HS-27A (cell line): ENCODE results near the gene FIGLA.
"Not testable (repeated sequence)": the region's sequence is repeated elsewhere in the genome, so short reads cannot be mapped to it uniquely, and the experiment has no call there.

Source experiments
- DNase-seq: peaks from one replicate; pipeline ENCODE4 v3.0.0-alpha.2; 2012; ENCODE audit warnings: low read depth, missing footprints

Gene FIGLA

GRCh38 chr2:70808983-70809958, 18.8 kb upstream of the FIGLA start:
- no peak for DNase-seq

- no peak for DNase-seq
Measured at GRCh38 chr2:70807828-70808118, 17.3 kb upstream of the FIGLA start.

- DNase-seq, result no peak
Measured at GRCh38 chr2:70807102-70807827, 16.8 kb upstream of the FIGLA start.

GRCh38 chr2:70806620-70807019, 16.2 kb upstream of the FIGLA start:
- DNase-seq, result no peak

- no peak for DNase-seq
Measured at GRCh38 chr2:70806013-70806412, 15.6 kb upstream of the FIGLA start.

- DNase-seq, result no peak
Measured at GRCh38 chr2:70801607-70802263, 11.3 kb upstream of the FIGLA start.

- DNase-seq, result no peak
Measured at GRCh38 chr2:70799706-70800105, 9.3 kb upstream of the FIGLA start.

GRCh38 chr2:70797996-70798395, 7.6 kb upstream of the FIGLA start:
- DNase-seq, result not testable (repeated sequence)

- no peak for DNase-seq
Measured at GRCh38 chr2:70797506-70797905, 7.1 kb upstream of the FIGLA start.

- no peak for DNase-seq
Measured at GRCh38 chr2:70796262-70796661, 5.8 kb upstream of the FIGLA start.

- no peak for DNase-seq
Measured at GRCh38 chr2:70795164-70795995, 4.9 kb upstream of the FIGLA start.

- no peak for DNase-seq
Measured at GRCh38 chr2:70793450-70793849, 3.0 kb upstream of the FIGLA start.

GRCh38 chr2:70789304-70790135, 923 bp downstream of the FIGLA start:
- DNase-seq, result no peak

- no peak for DNase-seq
Measured at GRCh38 chr2:70785137-70785911, 5.1 kb downstream of the FIGLA start.

- no peak for DNase-seq
Measured at GRCh38 chr2:70784320-70784719, 6.1 kb downstream of the FIGLA start.

- DNase-seq, result no peak
Measured at GRCh38 chr2:70779911-70780545, 10.4 kb downstream of the FIGLA start.

GRCh38 chr2:70779491-70779890, 11.0 kb downstream of the FIGLA start:
- DNase-seq, result no peak

- no peak for DNase-seq
Measured at GRCh38 chr2:70778676-70779075, 11.8 kb downstream of the FIGLA start.

GRCh38 chr2:70777450-70777849, 13.0 kb downstream of the FIGLA start:
- DNase-seq, result no peak

- DNase-seq, result no peak
Measured at GRCh38 chr2:70776266-70776665, 14.2 kb downstream of the FIGLA start.
